IMR-90 (cell line): ENCODE results near the gene LYPD6B.

Source experiments
- CEBPB ChIP-seq: IDR thresholded peaks from 2 replicates; pipeline ENCODE4 v1.6.1; 2012; ENCODE audit warnings: low read depth, low read length, improper control_type of control experiment
- CHD1 ChIP-seq: IDR thresholded peaks from 2 replicates; pipeline ENCODE4 v1.6.1; 2012; ENCODE audit warnings: low read depth, low read length, improper control_type of control experiment
- FOS ChIP-seq: fragments of 150-350 bp; IDR thresholded peaks from 2 replicates; pipeline ENCODE4 v1.6.1; 2016; ENCODE audit warnings: low read depth, low read length
- MAFK ChIP-seq: IDR thresholded peaks from 2 replicates; pipeline ENCODE4 v1.6.1; 2012; ENCODE audit warnings: low read depth, low read length, improper control_type of control experiment
- MAZ ChIP-seq: IDR thresholded peaks from 2 replicates; pipeline ENCODE4 v1.6.1; 2012; ENCODE audit warnings: low read depth, mild to moderate bottlenecking, low read length, improper control_type of control experiment, moderate library complexity, borderline replicate concordance
- MXI1 ChIP-seq: IDR thresholded peaks from 2 replicates; pipeline ENCODE4 v1.6.1; 2012; ENCODE audit warnings: low read depth, mild to moderate bottlenecking, low read length, moderate library complexity, borderline replicate concordance
- NFE2L2 ChIP-seq: fragments of 150-350 bp; IDR thresholded peaks from 2 replicates; pipeline ENCODE4 v1.6.1; 2016; ENCODE audit warnings: low read depth, mild to moderate bottlenecking, low read length
- POLR2A ChIP-seq: IDR thresholded peaks from 2 replicates; pipeline ENCODE4 v1.6.1; 2012; ENCODE audit warnings: mild to moderate bottlenecking, low read depth, low read length
- SMC3 ChIP-seq: fragments of 150-350 bp; IDR thresholded peaks from 2 replicates; pipeline ENCODE4 v1.6.1; 2016; ENCODE audit warnings: low read depth, mild to moderate bottlenecking, antibody characterized with exemption, low read length, moderate library complexity
- TF ChIP-seq, protein P1 (sequence below): conservative IDR thresholded peaks from 2 replicates; pipeline ENCODE4 v1.5.1; 2012; ENCODE audit warnings: mild to moderate bottlenecking, low read depth, low read length, improper control_type of control experiment
- TF ChIP-seq, protein P2 (sequence below): fragments of 150-350 bp; IDR thresholded peaks from 2 replicates; pipeline ENCODE4 v1.6.1; 2017; ENCODE audit warnings: mild to moderate bottlenecking, antibody characterized with exemption, low read length, low read depth
- TF ChIP-seq, protein P3 (sequence below): fragments of 150-350 bp; IDR thresholded peaks from 2 replicates; pipeline ENCODE4 v1.6.1; 2016; ENCODE audit warnings: low read depth, mild to moderate bottlenecking, low read length, moderate library complexity, borderline replicate concordance

DNA sequence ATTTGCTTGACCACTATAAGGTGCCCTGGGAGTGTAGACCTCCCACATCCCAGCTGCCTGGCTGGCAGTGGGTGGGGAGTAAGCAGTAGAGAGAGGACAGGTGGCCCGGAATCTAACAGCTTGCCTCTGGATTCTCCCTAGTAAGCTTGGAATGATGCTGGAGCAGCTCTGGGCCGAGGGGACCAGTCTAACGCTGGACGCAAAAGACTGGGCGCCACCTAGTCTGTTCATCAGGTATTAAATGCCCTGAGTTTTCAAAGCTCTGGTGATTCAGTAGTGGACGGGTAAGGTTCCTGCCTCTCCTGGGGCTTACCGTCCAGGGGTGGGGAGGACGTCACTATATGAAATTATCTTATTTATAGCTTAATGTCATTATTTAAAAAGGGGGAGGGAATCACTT is 648 bp upstream of the LYPD6B start:
- TF ChIP-seq CEBPB (no peak), POLR2A (no peak), MAZ (no peak), CHD1 (no peak), NFE2L2 (no peak), SMC3 (no peak), MAFK (no peak), FOS (no peak), MXI1 (no peak)
- TF ChIP-seq, protein P1, sequence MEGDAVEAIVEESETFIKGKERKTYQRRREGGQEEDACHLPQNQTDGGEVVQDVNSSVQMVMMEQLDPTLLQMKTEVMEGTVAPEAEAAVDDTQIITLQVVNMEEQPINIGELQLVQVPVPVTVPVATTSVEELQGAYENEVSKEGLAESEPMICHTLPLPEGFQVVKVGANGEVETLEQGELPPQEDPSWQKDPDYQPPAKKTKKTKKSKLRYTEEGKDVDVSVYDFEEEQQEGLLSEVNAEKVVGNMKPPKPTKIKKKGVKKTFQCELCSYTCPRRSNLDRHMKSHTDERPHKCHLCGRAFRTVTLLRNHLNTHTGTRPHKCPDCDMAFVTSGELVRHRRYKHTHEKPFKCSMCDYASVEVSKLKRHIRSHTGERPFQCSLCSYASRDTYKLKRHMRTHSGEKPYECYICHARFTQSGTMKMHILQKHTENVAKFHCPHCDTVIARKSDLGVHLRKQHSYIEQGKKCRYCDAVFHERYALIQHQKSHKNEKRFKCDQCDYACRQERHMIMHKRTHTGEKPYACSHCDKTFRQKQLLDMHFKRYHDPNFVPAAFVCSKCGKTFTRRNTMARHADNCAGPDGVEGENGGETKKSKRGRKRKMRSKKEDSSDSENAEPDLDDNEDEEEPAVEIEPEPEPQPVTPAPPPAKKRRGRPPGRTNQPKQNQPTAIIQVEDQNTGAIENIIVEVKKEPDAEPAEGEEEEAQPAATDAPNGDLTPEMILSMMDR: no peak
- TF ChIP-seq, protein P2, sequence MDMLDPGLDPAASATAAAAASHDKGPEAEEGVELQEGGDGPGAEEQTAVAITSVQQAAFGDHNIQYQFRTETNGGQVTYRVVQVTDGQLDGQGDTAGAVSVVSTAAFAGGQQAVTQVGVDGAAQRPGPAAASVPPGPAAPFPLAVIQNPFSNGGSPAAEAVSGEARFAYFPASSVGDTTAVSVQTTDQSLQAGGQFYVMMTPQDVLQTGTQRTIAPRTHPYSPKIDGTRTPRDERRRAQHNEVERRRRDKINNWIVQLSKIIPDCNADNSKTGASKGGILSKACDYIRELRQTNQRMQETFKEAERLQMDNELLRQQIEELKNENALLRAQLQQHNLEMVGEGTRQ: no peak
- TF ChIP-seq, protein P3, sequence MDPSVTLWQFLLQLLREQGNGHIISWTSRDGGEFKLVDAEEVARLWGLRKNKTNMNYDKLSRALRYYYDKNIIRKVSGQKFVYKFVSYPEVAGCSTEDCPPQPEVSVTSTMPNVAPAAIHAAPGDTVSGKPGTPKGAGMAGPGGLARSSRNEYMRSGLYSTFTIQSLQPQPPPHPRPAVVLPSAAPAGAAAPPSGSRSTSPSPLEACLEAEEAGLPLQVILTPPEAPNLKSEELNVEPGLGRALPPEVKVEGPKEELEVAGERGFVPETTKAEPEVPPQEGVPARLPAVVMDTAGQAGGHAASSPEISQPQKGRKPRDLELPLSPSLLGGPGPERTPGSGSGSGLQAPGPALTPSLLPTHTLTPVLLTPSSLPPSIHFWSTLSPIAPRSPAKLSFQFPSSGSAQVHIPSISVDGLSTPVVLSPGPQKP: no peak
